Activated naive CD8-positive, alpha-beta T cell (primary cell): ENCODE data around the gene NTN5.

Source experiments
- H3K27ac Mint-ChIP-seq: one replicate; pipeline ENCODE4 v1.8.0; 2021; ENCODE audit warnings: mixed read lengths
- H3K27me3 Mint-ChIP-seq: one replicate; pipeline ENCODE4 v1.8.0; 2021; ENCODE audit warnings: mixed read lengths
- H3K36me3 Mint-ChIP-seq: one replicate; pipeline ENCODE4 v1.8.0; 2021; ENCODE audit warnings: mixed read lengths
- H3K4me1 Mint-ChIP-seq: one replicate; pipeline ENCODE4 v1.8.0; 2021; ENCODE audit warnings: low read depth, mixed read lengths
- H3K4me3 Mint-ChIP-seq: one replicate; pipeline ENCODE4 v1.8.0; 2021; ENCODE audit warnings: mild to moderate bottlenecking, mixed read lengths
- H3K9me3 Mint-ChIP-seq: one replicate; pipeline ENCODE4 v1.8.0; 2021; ENCODE audit warnings: low read depth, mixed read lengths

Gene NTN5

GRCh38 chr19:48645620-48646000, 27.2 kb downstream of the NTN5 start:
- no peaks in the 10 kb centered on the region for H3K36me3 Mint-ChIP-seq
- H3K4me3 Mint-ChIP-seq = peak overlapping the region; percentile 93
- no peaks in the 10 kb centered on the region for H3K9me3 Mint-ChIP-seq
- H3K4me1 Mint-ChIP-seq = peaks cover 34% of the 10 kb centered on the region
- no peaks in the 10 kb centered on the region for H3K27me3 Mint-ChIP-seq
- H3K27ac Mint-ChIP-seq = peak overlapping the region; percentile 90

GRCh38 chr19:48644839-48645619, 27.8 kb downstream of the NTN5 start:
- H3K4me3 Mint-ChIP-seq = peak overlapping the region; percentile 93
- peaks cover 35% of the 10 kb centered on the region for H3K4me1 Mint-ChIP-seq
- H3K27ac Mint-ChIP-seq = peak overlapping the region; percentile 58
- H3K27me3 Mint-ChIP-seq = no peaks in the 10 kb centered on the region
- H3K36me3 Mint-ChIP-seq = no peaks in the 10 kb centered on the region
- no peaks in the 10 kb centered on the region for H3K9me3 Mint-ChIP-seq

DNA sequence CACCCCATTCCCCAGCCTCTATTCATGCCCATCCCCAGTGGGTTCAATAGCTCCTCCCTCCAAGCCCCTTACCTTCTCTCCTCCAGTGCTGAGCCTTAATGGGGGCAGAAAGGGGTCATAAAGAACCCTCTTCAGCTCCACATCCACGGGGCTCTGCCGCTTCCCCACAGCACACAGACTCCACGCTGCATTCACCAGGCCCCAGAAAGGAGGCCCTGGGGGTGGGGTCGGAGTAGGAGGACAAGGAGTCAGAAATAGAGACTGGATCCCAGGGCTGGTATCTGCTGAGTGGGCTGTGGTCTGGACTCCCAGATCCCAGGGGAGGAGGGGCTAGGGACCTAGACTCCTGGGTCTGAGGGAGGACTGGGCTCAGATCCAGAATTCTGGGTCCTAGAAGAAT, 28.5 kb downstream of the NTN5 start:
- no peaks in the 10 kb centered on the region for H3K36me3 Mint-ChIP-seq
- no peak overlapping the region for H3K27ac Mint-ChIP-seq
- peak overlapping the region; percentile 20 for H3K4me3 Mint-ChIP-seq

DNA sequence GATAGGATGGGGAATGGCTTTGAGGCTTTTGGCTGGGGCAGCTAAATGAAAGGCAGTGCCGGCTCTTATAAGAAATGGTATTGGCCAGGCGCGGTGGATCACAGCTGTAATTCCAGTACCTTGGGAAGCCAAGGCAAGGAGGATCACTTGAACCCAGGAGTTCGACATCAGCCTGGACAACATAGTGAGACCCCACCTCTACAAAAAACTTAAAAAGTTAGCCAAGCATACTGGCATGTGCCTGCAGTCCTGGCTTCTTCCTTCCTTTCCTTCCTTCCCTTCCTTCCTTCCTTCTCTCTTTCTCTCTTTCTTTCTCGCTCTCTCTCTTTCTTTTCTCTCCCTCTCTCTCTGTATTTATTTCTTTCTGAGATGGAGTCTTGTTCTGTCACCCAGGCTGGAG, 30.0 kb downstream of the NTN5 start:
- H3K36me3 Mint-ChIP-seq = no peaks in the 10 kb centered on the region
- peak overlapping the region; percentile 61 for H3K27ac Mint-ChIP-seq
- H3K9me3 Mint-ChIP-seq = no peaks in the 10 kb centered on the region
- peaks cover 40% of the 10 kb centered on the region for H3K4me1 Mint-ChIP-seq
- no peaks in the 10 kb centered on the region for H3K27me3 Mint-ChIP-seq
- H3K4me3 Mint-ChIP-seq = no peak overlapping the region

More for the DNA sequence above, 28.5 kb downstream of the NTN5 start:
- Mint-ChIP-seq H3K4me1 (peaks cover 35% of the 10 kb centered on the region), H3K27me3 (no peaks in the 10 kb centered on the region), H3K9me3 (no peaks in the 10 kb centered on the region)

DNA sequence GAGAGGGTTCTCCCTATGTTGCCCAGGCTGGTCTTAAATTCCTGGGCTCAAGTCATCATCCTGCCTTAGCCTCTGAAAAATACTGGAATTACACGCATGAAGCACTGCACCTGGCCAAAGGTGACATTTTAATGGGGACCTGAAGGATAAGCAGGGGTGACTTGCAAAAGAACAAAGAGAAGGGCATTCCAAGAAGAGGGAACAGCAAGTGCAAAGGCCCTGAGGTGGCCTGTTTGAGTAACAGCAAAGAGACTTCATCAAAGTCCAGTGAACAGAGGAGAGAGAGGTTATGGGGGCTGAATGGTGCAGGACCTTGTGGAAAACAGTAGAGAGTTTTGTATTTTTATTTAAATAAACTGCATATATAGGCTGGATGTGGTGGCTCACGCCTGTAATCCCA, 31.0 kb downstream of the NTN5 start:
- Mint-ChIP-seq H3K27me3 (no peaks in the 10 kb centered on the region), H3K9me3 (no peaks in the 10 kb centered on the region), H3K27ac (peak overlapping the region; percentile 58), H3K4me1 (peaks cover 39% of the 10 kb centered on the region), H3K36me3 (no peaks in the 10 kb centered on the region), H3K4me3 (no peak overlapping the region)

DNA sequence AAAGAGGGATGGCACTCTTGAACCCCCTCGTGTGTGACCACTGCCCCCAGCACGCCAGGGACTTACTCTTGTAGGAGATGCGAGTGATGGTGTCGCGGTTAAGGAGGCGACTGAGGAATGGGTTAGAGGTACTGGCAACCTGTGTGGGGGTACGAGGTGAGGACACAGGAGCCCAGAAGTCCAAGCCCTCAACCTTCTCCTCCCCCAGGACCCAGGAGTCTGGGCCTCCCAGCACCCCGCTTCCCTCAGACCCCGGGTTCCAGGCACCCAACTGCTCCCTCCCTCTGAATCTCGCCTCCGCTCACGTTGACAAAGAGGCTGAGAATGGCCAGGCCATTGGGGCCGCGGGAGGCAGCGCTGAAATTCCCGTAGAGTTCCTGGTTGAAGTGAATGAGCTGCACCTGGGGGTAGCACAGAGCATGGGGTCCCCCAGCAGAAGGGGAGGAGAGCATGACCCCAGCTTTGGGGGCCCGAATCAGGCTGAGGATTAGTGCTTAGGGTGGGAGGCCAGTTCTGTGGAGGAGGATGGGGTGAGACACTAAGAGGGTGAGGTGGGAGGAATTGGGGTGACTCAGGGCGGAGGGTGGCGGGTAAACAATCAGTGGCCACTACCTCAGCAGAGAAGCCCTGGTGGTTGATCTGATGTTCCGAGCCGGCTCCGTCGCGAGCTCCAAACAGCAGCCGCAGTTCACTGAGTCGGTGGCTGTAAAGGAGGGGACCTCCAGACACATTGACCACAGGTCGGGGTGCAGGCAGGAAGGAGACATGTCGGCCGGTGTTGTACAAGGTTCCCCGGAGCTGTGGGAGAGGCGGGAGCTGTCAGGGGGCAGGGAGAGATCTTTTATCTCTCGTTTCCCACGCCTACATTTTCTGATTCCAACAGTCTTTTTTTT, 33.1 kb downstream of the NTN5 start:
- H3K4me1 Mint-ChIP-seq = peaks cover 37% of the 10 kb centered on the region
- H3K4me3 Mint-ChIP-seq = peak overlapping the region; percentile 13
- H3K36me3 Mint-ChIP-seq = no peaks in the 10 kb centered on the region
- no peaks in the 10 kb centered on the region for H3K9me3 Mint-ChIP-seq
- H3K27ac Mint-ChIP-seq = peak overlapping the region; percentile 50
- no peaks in the 10 kb centered on the region for H3K27me3 Mint-ChIP-seq

GRCh38 chr19:48638831-48639381, 33.9 kb downstream of the NTN5 start:
- no peaks in the 10 kb centered on the region for H3K27me3 Mint-ChIP-seq
- peak overlapping the region; percentile 97 for H3K4me3 Mint-ChIP-seq
- H3K27ac Mint-ChIP-seq = peak overlapping the region; percentile 99
- H3K4me1 Mint-ChIP-seq = peaks cover 41% of the 10 kb centered on the region
- H3K36me3 Mint-ChIP-seq = no peaks in the 10 kb centered on the region
- no peaks in the 10 kb centered on the region for H3K9me3 Mint-ChIP-seq

DNA sequence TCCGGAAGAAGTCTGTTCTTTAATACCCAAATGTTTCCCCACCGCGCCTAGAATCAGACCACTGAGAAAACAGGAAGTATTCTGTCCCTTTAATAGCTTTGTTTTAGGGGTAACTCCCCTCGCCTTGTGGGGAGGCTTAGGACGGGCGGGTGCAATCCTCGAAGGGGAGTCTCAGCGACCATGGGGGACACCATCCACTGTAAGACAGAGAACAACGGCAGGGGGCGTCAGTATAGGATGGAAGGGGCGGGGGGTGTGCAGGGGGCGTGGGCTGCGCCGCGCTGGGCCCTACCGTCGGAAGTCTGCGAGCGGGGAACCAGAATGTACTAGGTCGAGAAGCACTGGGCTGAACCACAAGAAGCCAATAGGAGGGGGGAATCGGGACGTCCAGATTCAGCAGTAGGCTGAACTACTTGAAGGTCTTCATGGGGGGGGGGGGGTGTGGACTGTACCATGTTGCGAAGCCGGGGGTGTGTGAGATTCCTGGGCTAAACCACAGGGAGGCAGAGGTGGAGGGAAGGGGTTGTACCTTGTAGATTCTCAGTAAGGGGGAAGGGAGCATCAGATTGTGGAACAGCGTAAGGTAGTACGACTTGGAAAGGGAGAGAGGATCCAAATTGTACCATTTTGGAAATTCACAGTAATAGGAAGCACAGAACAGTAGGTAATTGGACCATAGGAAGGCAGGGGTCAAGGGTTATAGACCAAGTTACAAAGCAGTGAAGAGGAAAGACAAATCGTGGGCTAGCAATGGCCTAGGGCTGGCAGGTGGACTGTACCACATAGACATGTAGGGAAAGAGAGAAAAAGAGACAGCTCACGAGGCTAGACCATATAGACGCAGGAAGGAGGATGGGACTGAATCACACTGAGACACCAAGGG, 34.6 kb downstream of the NTN5 start:
- H3K27me3 Mint-ChIP-seq = no peaks in the 10 kb centered on the region
- H3K27ac Mint-ChIP-seq = peak overlapping the region; percentile 99
- H3K4me3 Mint-ChIP-seq = peak overlapping the region; percentile 97
- H3K9me3 Mint-ChIP-seq = no peaks in the 10 kb centered on the region
- H3K4me1 Mint-ChIP-seq = peaks cover 47% of the 10 kb centered on the region
- no peaks in the 10 kb centered on the region for H3K36me3 Mint-ChIP-seq

- H3K4me1 Mint-ChIP-seq = peaks cover 53% of the 10 kb centered on the region
- H3K27me3 Mint-ChIP-seq = no peaks in the 10 kb centered on the region
- no peaks in the 10 kb centered on the region for H3K9me3 Mint-ChIP-seq
- no peaks in the 10 kb centered on the region for H3K36me3 Mint-ChIP-seq
- peak overlapping the region; percentile 97 for H3K4me3 Mint-ChIP-seq
- peak overlapping the region; percentile 99 for H3K27ac Mint-ChIP-seq
Observed at GRCh38 chr19:48637449-48637947, 35.3 kb downstream of the NTN5 start.

DNA sequence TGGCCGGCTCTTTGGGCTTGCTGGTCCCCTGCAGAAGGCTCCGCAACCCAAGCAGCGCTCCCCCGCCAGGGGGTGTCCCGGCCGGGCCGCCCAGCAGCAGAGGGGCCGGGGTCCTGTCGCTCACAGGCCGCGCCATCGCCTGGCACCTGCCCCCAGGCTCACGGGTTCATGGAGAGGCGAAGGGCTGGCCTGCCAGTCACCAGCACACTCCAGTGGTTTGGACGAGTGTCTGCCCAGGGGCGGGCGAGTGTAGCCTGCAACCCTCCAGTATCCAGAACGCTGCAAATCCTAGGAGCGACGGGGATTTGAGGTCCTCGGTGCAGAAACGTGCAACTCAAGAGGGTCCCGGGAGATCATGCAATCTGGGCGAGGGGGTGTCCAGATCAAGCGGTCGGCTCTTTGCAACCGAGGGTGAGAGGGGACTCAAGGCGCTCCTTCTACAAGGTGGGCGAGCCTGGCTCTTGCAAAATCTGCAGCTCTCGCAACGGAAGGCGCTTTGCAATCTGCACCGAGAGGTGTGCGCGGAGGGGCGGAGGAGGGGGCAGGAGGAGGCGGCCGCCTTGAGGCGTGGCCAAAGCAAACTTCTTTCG, 35.9 kb downstream of the NTN5 start, which contains the start of gene DBP:
Gene DBP (minus strand): TSS at position 521 of the 590 bp plus-strand sequence. CDS start 385 bp downstream, at position 136.
- H3K27ac Mint-ChIP-seq = peak within 1 kb of the TSS; percentile 99
- no peaks in the 10 kb centered on the region for H3K36me3 Mint-ChIP-seq
- H3K4me3 Mint-ChIP-seq = peak within 1 kb of the TSS; percentile 97
- no peaks in the 10 kb centered on the region for H3K9me3 Mint-ChIP-seq
- peaks cover 56% of the 10 kb centered on the region for H3K4me1 Mint-ChIP-seq
- no peaks in the 10 kb centered on the region for H3K27me3 Mint-ChIP-seq

GRCh38 chr19:48635966-48636858, 36.6 kb downstream of the NTN5 start:
- Mint-ChIP-seq H3K27ac (peak overlapping the region; percentile 90), H3K36me3 (no peaks in the 10 kb centered on the region), H3K9me3 (no peaks in the 10 kb centered on the region), H3K27me3 (no peaks in the 10 kb centered on the region), H3K4me3 (peak overlapping the region; percentile 97), H3K4me1 (peaks cover 60% of the 10 kb centered on the region)

GRCh38 chr19:48635263-48635965, 37.4 kb downstream of the NTN5 start:
- Mint-ChIP-seq H3K9me3 (no peaks in the 10 kb centered on the region), H3K4me3 (peak overlapping the region; percentile 97), H3K4me1 (peaks cover 59% of the 10 kb centered on the region), H3K27me3 (no peaks in the 10 kb centered on the region), H3K36me3 (no peaks in the 10 kb centered on the region), H3K27ac (peak overlapping the region; percentile 87)
